ENCODE data around the gene MMS22L.
"Not testable (repeated sequence)": the region's sequence is repeated elsewhere in the genome, so short reads cannot be mapped to it uniquely, and the experiment has no call there.

MMS22L gene

GRCh38 chr6:97177905-97178304 lies 105.1 kb downstream of the MMS22L start:
- DNase-seq (ENCODE audit: insufficient read length, low spot score) (no peak), FAIRE-seq (no peak)
- TF ChIP-seq, protein P1, sequence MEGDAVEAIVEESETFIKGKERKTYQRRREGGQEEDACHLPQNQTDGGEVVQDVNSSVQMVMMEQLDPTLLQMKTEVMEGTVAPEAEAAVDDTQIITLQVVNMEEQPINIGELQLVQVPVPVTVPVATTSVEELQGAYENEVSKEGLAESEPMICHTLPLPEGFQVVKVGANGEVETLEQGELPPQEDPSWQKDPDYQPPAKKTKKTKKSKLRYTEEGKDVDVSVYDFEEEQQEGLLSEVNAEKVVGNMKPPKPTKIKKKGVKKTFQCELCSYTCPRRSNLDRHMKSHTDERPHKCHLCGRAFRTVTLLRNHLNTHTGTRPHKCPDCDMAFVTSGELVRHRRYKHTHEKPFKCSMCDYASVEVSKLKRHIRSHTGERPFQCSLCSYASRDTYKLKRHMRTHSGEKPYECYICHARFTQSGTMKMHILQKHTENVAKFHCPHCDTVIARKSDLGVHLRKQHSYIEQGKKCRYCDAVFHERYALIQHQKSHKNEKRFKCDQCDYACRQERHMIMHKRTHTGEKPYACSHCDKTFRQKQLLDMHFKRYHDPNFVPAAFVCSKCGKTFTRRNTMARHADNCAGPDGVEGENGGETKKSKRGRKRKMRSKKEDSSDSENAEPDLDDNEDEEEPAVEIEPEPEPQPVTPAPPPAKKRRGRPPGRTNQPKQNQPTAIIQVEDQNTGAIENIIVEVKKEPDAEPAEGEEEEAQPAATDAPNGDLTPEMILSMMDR (IDR thresholded peaks at IDR 0.05; ENCODE audit: insufficient read depth, missing control alignments), result no peak

DNA sequence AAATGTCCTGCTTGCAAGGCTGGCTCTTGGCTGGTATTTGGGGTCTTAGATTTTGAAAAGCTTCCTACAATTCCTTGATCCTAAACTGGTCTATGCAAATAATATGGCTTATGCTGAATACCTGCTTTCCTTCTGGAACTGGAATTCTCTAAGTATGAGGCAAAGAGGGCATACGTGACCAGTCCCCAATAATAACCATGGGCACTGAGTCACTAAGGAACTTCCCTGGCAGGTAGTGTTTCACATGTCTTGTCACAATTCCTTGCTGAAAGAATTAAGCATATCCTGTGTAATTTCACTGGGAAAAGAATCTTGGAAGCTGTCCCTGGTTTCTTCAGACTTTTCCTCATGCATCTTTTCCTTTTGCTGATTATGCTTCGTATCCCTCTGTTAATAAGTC lies 106.5 kb downstream of the MMS22L start:
- TF ChIP-seq, protein P1 (IDR thresholded peaks at IDR 0.05; ENCODE audit: insufficient read depth, missing control alignments), result no peak
- no peak for FAIRE-seq
- DNase-seq (ENCODE audit: insufficient read length, low spot score), result no peak

GRCh38 chr6:97175806-97176205 lies 107.2 kb downstream of the MMS22L start:
- TF ChIP-seq, protein P1 (IDR thresholded peaks at IDR 0.05; ENCODE audit: insufficient read depth, missing control alignments), result no peak
- DNase-seq (ENCODE audit: insufficient read length, low spot score) (no peak), FAIRE-seq (no peak)

GRCh38 chr6:97174471-97174870 lies 108.5 kb downstream of the MMS22L start:
- FAIRE-seq (no peak), DNase-seq (ENCODE audit: insufficient read length, low spot score) (no peak)
- TF ChIP-seq, protein P1 (IDR thresholded peaks at IDR 0.05; ENCODE audit: insufficient read depth, missing control alignments), result no peak

GRCh38 chr6:97160280-97160679 lies 122.7 kb downstream of the MMS22L start:
- DNase-seq (ENCODE audit: insufficient read length, low spot score) (no peak), FAIRE-seq (no peak)
- TF ChIP-seq, protein P1 (IDR thresholded peaks at IDR 0.05; ENCODE audit: insufficient read depth, missing control alignments), result no peak

- FAIRE-seq; DNase-seq (ENCODE audit: insufficient read length, low spot score): not testable (repeated sequence)
Measured at GRCh38 chr6:97155447-97155846, 127.6 kb downstream of the MMS22L start.

DNA sequence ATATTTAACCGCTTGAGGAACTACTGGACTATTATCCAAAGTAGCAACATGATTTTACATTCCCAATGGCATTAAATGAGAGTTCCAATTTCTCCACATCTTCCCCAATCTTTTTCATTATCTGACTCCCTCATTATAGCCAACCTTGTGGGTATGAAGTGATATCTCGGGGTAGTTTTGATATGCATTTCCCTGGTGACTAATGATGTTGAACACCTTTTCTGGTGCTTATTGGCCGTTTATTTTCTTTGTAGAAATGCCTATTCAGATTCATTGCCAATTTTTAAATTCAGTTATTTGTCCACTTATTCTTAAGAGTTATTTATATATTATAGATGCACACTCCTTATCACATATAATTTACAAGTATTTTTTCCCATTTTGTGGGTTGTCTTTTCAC lies 129.0 kb downstream of the MMS22L start:
- no peak for FAIRE-seq
- TF ChIP-seq, protein P1 (IDR thresholded peaks at IDR 0.05; ENCODE audit: insufficient read depth, missing control alignments), result no peak
- DNase-seq (ENCODE audit: insufficient read length, low spot score), result no peak

- FAIRE-seq (no peak), DNase-seq (ENCODE audit: insufficient read length, low spot score) (no peak)
- TF ChIP-seq, protein P1 (IDR thresholded peaks at IDR 0.05; ENCODE audit: insufficient read depth, missing control alignments), result no peak
Measured at GRCh38 chr6:97151601-97152000, 131.4 kb downstream of the MMS22L start.

All from D721Med (cell line).